ENCODE measurements around the gene FLNA.

DNA sequence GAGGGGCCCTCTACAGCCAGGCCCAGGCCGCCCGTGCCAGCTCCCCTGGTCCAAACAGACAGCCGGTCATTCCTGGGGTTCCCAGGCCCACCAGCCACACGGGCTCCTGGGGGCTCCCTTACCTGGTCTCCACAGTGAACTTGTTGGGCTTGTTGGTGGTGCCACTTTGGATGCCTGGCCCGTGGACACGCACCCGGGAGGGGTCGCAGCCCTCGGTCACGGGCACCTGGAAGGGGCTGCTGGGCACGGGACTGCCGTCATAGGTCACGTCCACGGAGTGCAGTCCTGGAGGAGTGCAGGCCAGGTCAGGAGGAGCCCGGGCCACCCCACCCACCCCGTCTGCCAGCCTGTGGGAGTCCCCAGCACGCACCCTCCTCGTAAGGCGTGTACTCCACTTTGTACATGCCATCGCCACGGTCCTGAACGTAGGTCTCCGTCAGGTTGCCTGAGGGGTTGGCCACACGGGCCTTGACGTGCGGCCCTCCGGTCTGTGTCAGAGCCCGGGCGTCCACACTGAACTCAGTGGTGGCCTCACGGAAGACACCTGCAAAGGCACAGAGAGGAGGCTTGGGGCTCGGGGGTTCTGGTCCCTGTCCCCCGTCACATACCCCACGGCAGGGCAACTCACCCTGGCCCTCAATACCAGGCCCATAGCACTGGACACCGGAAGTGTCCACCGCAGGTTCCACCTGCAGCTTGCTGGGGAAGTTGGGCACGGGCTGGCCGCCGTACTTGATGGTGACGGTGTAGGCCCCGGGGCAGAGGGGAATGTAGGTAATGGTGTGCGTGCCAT is 14.9 kb downstream of the FLNA start:
- TF ChIP-seq, protein P1, sequence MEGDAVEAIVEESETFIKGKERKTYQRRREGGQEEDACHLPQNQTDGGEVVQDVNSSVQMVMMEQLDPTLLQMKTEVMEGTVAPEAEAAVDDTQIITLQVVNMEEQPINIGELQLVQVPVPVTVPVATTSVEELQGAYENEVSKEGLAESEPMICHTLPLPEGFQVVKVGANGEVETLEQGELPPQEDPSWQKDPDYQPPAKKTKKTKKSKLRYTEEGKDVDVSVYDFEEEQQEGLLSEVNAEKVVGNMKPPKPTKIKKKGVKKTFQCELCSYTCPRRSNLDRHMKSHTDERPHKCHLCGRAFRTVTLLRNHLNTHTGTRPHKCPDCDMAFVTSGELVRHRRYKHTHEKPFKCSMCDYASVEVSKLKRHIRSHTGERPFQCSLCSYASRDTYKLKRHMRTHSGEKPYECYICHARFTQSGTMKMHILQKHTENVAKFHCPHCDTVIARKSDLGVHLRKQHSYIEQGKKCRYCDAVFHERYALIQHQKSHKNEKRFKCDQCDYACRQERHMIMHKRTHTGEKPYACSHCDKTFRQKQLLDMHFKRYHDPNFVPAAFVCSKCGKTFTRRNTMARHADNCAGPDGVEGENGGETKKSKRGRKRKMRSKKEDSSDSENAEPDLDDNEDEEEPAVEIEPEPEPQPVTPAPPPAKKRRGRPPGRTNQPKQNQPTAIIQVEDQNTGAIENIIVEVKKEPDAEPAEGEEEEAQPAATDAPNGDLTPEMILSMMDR (IDR thresholded peaks at IDR 0.05; ENCODE audit: insufficient read depth, low read length): no peak
- TF ChIP-seq GABPA (IDR thresholded peaks at IDR 0.05; ENCODE audit: low read depth): no peak
- no peak for TF ChIP-seq POLR2AphosphoS5 (IDR thresholded peaks at IDR 0.05; ENCODE audit: low read depth)

All from HL-60 (cell line).